Heart right ventricle (tissue), 16 donors: ENCODE data around the gene FILIP1L. TPM values are rescaled to one million over a fixed set of nuclear protein-coding genes. Genes with fewer than 3 reads are reported as not detected.

Source experiments
- ATAC-seq, 8 donors: fragments of 200-7000 bp; cut with Tn5 transposase; one replicate each; pipeline ENCODE4 v1.9.1; 2020; ENCODE audit warnings: mild to moderate bottlenecking in 8 of 8, moderate library complexity in 8 of 8, moderate number of reproducible peaks in 1 of 8
- DNase-seq, 2 donors: peaks; one replicate each; pipeline ENCODE4 v3.0.0-alpha.2; 2020
- H3K27ac ChIP-seq, 10 donors: fragments of 200-600 bp; sonication (generic) in 2 of 10; one replicate each; pipeline versions ENCODE4 v1.5.0 to v1.8.0; 2020 to 2022; ENCODE audit warnings: mild to moderate bottlenecking in 3 of 10
- H3K27me3 ChIP-seq, 7 donors: fragments of 200-600 bp; one replicate each; pipeline ENCODE4 v1.8.0; 2021 to 2022; ENCODE audit warnings: mild to moderate bottlenecking in 2 of 7
- H3K36me3 ChIP-seq, 9 donors: fragments of 200-600 bp; sonication (generic) in 1 of 9; one replicate each; pipeline versions ENCODE4 v1.5.0 to v1.8.0; 2020 to 2022; ENCODE audit warnings: mild to moderate bottlenecking in 2 of 9
- H3K4me1 ChIP-seq, 9 donors: fragments of 200-600 bp; sonication (generic) in 1 of 9; one replicate each; pipeline versions ENCODE4 v1.5.0 to v1.8.0; 2020 to 2022; ENCODE audit warnings: mild to moderate bottlenecking in 4 of 9
- H3K4me3 ChIP-seq, 10 donors: fragments of 200-600 bp; sonication (generic) in 2 of 10; one replicate each; pipeline versions ENCODE4 v1.5.0 to v1.8.0; 2020 to 2022; ENCODE audit warnings: mild to moderate bottlenecking in 7 of 10, moderate library complexity in 2 of 10
- H3K9me3 ChIP-seq, 11 donors: fragments of 200-600 bp in 10 of 11; sonication (generic) in 2 of 11; one replicate each; pipeline versions ENCODE4 v1.5.0 to v1.8.0; 2013 to 2022; ENCODE audit warnings: mild to moderate bottlenecking in 2 of 11, control low read depth in 1 of 11, moderate library complexity in 1 of 11
- CTCF ChIP-seq, 9 donors: fragments of 200-600 bp; sonication (generic) in 2 of 9; IDR thresholded peaks; one replicate each; pipeline versions ENCODE4 v1.5.0 to v1.8.0; 2021 to 2022; ENCODE audit warnings: antibody characterized with exemption in 9 of 9, mild to moderate bottlenecking in 5 of 9, moderate library complexity in 1 of 9
- WGBS, 2 donors: extraction: QIAGEN DNeasy Blood & Tissue Kit; methylation state at CpG; one replicate each; pipeline ENCODE4 v1.1.7; 2013; ENCODE audit warnings: inconsistent platforms in 1 of 2; 5-methylcytosine and 5-hydroxymethylcytosine counted together
- intact Hi-C, 10 donors: fragments of 100-400 bp; cut with DNase I; formaldehyde crosslinking; loops; one replicate each; pipeline versions ENCODE4 v1.11.1 to v1.14.2; 2022
- polyA plus RNA-seq, 2 donors: library from polyadenylated mRNA; stranded (reverse); fragments of 200-250 nt; gene quantifications; one replicate each; pipeline ENCODE4 v1.2.3, GENCODE V29; 2013
- total RNA-seq, 10 donors: library from RNA; stranded (reverse); fragmentation: NEBNext Ultra II Directional in 3 of 10; extraction: Animal tissue kit (Norgen Biotek cat#: 25700) in 3 of 10; gene quantifications; one replicate each; pipeline versions ENCODE4 v1.2.1 to v1.2.4, GENCODE V29; 2021 to 2023
- donor health status: Arrhythmogenic right ventricular cardiomyopathy.
- donor health status: ischemic (EF 13 %, LVEDD 7.1; RV severe dilation, severe dysfunction).
- donor health status: healthy with polysubstance abuse.
- donor health status: DM: no; HTN: yes; CAD: no.
- donor health status: DM: no; HTN: no; CAD: no.
- donor health status: ischemic (EF 25% LVEDD 6.9; RV normal size, moderate dysfunction).
- donor health status: ischemic (EF 25% LVEDD 5.7; RV mildly dilated, moderate dysfunction).
- donor health status: healthy.
- donor health status: DM: yes; HTN: yes; CAD: no.
- donor health status: Ischemic cardiomyopathy.
- donor health status: ischemic (EF 35%, LVEDD 5.7; RV mildly dilated, moderate dysfunction).
- donor health status: nonischemic (EF 11% LVEDD 7.7; RV severe dilation, severe dysfunction).
- donor health status: DM: yes; HTN: yes; CAD: no.
- donor health status: PGD.
- donor health status: ischemic (EF 29% LVEDD 5.4; RV normal size, mild dysfunction).
- donor health status: nonischemic (EF 23%, LVEDD 6.1; RV moderate dilation, normal function).

Gene FILIP1L
- total and polyA plus RNA-seq, 12 donors: 15.9 to 134 (median 64.3) TPM

DNA sequence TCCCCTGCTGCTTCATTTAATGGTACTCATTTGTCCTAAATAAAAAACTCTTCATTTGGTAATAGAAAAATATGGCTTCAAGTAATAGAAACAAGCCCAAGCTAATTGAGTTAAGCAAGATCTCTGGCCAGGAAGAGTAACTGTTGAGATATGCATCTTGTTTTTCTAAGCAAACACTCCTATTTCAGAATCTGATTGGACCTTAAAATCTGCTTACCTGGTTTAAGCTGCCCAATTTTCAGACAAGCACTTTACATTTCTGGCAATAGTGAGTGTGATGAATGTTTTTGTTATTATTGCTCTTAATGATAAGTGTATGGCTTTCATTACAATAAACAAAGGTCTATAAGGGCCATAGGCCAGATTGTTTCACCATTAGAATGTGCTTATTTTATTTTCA, 210.4 kb downstream of the FILIP1L start:
- no peaks in the 10 kb centered on the region for H3K27me3 ChIP-seq
- intact Hi-C loops: no loop called here
- no peak for TF ChIP-seq CTCF (IDR thresholded peaks at IDR 0.05)
- H3K4me3 ChIP-seq: no peak overlapping the region
- H3K36me3 ChIP-seq: no peaks in the 10 kb centered on the region
- DNase-seq (no peak), ATAC-seq (no peak)
- H3K9me3 ChIP-seq: no peaks in the 10 kb centered on the region
- peaks cover 0 to 27% (median 18%) of the 10 kb centered on the region in 9 donors for H3K4me1 ChIP-seq
- no peak overlapping the region for H3K27ac ChIP-seq

- intact Hi-C loops: no loop called here
- DNase-seq (no peak), ATAC-seq (no peak)
- H3K36me3 ChIP-seq: no peaks in the 10 kb centered on the region
- H3K27me3 ChIP-seq: no peaks in the 10 kb centered on the region
- H3K27ac ChIP-seq: peak overlapping the region in 6 of 10 donors; percentile 33 to 79 (median 63)
- 75 to 82% methylated on average over 1 of the region's 1 CpG for WGBS, 2 donors
- H3K4me3 ChIP-seq: no peak overlapping the region
- TF ChIP-seq CTCF (IDR thresholded peaks at IDR 0.05): no peak
- no peaks in the 10 kb centered on the region for H3K9me3 ChIP-seq
- peaks cover 0 to 22% (median 16%) of the 10 kb centered on the region in 9 donors for H3K4me1 ChIP-seq
Measured at GRCh38 chr3:99902091-99902490, 212.2 kb downstream of the FILIP1L start.

DNA sequence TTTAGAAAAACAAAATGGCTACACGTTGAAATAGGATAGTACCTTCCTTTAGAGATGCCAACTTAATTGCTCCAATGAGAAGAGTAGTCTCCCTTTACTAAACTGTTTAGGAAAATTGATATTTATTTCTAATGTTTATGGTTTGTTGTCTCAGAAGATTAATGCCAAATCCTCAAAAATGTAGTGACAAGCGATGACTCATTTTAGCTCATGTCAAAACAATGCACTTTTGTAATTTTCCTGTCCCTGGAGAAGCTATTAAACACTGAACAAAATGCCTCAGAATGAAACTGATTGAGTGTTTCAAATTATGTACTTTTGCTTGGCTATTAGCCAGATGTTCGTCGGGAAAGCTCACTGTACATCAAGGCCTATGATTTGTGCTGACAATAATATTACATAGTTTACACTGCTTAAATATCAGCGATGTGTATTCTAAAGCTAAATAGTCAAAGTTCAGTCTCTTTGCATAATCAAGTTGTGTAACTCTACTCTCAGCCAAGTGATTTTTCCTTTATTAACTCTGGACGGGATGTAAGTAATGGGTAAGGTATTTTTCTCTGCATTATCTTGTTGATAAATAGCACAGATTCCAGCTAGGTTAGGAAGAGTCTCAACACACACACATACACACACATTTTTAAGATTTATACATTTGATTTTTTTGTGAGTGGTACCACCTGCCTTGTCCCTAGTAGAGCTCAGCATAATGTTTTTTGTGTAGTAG, 212.9 kb downstream of the FILIP1L start:
- H3K27ac ChIP-seq: peak overlapping the region in 8 of 10 donors; percentile 28 to 79 (median 50)
- TF ChIP-seq CTCF (IDR thresholded peaks at IDR 0.05): no peak
- H3K4me1 ChIP-seq: peaks cover 0 to 27% (median 16%) of the 10 kb centered on the region in 9 donors
- ATAC-seq (peak in 7 of 8 donors; percentile 50 to 86 (median 71)), DNase-seq (no peak)
- peak overlapping the region in 1 of 10 donors; percentile 5 for H3K4me3 ChIP-seq
- H3K9me3 ChIP-seq: no peaks in the 10 kb centered on the region
- intact Hi-C loops: no loop called here
- 34 to 47% methylated on average over 6 of the region's 6 CpGs for WGBS, 2 donors
- no peaks in the 10 kb centered on the region for H3K36me3 ChIP-seq
- no peaks in the 10 kb centered on the region for H3K27me3 ChIP-seq

DNA sequence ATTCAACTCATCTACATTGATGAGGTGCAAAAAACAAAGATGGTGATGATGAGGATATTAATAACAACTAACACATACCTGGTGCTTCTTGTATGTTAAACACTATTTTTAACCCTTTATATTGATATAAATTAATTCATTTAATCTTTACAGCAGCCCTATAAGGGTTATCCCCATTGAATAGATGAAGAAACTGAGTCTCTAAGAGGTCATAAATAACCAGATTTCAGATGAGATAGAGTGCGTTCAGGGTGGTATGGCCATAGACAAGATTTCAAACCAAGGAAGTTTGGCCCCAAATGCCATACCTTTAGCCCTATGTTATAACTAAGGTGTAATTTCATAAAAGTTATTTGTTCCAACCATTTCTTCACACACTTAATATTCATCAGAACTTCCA, 214.1 kb downstream of the FILIP1L start:
- H3K27me3 ChIP-seq: no peaks in the 10 kb centered on the region
- no peak for DNase-seq
- H3K27ac ChIP-seq: peak overlapping the region in 6 of 10 donors; percentile 33 to 79 (median 63)
- TF ChIP-seq CTCF (IDR thresholded peaks at IDR 0.05): no peak
- no peaks in the 10 kb centered on the region for H3K36me3 ChIP-seq
- H3K4me1 ChIP-seq: peaks cover 0 to 38% (median 16%) of the 10 kb centered on the region in 9 donors
- intact Hi-C loops: no loop called here
- no peak for ATAC-seq
- H3K9me3 ChIP-seq: no peaks in the 10 kb centered on the region
- WGBS, 2 donors: 97 to 98% methylated on average over 1 of the region's 1 CpG
- H3K4me3 ChIP-seq: no peak overlapping the region
